CD4-positive, CD25-positive, alpha-beta regulatory T cell (primary cell): ENCODE results near the gene MDN1. TPM values are rescaled to one million over a fixed set of nuclear protein-coding genes. Genes with fewer than 3 reads are reported as not detected.
A peak's percentile ranks its signal among the peaks of the same experiment; 100 is the strongest.

Experiments used
- ATAC-seq, 2 donors: fragments of 150-1000 bp; cut with Tn5 transposase; one replicate each; pipeline ENCODE4 v1.10.0; 2021; ENCODE audit warnings: low read depth in 2 of 2, moderate number of reproducible peaks in 2 of 2, moderate library complexity in 1 of 2
- DNase-seq, 3 donors: peaks; one replicate each; pipeline versions ENCODE4 v3.0.0 to v3.0.0-alpha.2; 2012 to 2022; ENCODE audit warnings: mixed read lengths in 1 of 3
- H3K27ac ChIP-seq: one replicate; pipeline ENCODE4 v1.7.0; 2013; ENCODE audit warnings: mild to moderate bottlenecking, low read length; ENCODE audit not compliant: insufficient read depth, poor library complexity, severe bottlenecking
- H3K27me3 ChIP-seq: one replicate; pipeline ENCODE4 v1.7.0; 2013; ENCODE audit warnings: low read length; ENCODE audit not compliant: control insufficient read depth, insufficient read depth
- H3K36me3 ChIP-seq: one replicate; pipeline ENCODE4 v1.7.0; 2013; ENCODE audit warnings: mild to moderate bottlenecking, low read length, moderate library complexity; ENCODE audit not compliant: control insufficient read depth, insufficient read depth
- H3K4me1 ChIP-seq: 2 replicates; pipeline ENCODE4 v1.7.0; 2013; ENCODE audit warnings: mild to moderate bottlenecking, low read length; ENCODE audit not compliant: insufficient read depth, control insufficient read depth, poor library complexity, severe bottlenecking
- H3K4me3 ChIP-seq: one replicate; pipeline ENCODE4 v1.7.0; 2013; ENCODE audit warnings: low read depth, mild to moderate bottlenecking, low read length, moderate library complexity
- H3K9me3 ChIP-seq, 2 experiments: 1 replicate in 1 of 2; 2 replicates in 1 of 2; pipeline ENCODE4 v1.7.0; 2013; ENCODE audit warnings: low read length in 2 of 2, mild to moderate bottlenecking in 1 of 2, moderate library complexity in 1 of 2; ENCODE audit not compliant: control insufficient read depth in 2 of 2
- H3K27ac Mint-ChIP-seq, 3 donors: one replicate each; pipeline ENCODE4 v1.8.0; 2020 to 2022; ENCODE audit warnings: mild to moderate bottlenecking in 3 of 3, mixed read lengths in 3 of 3, moderate library complexity in 2 of 3
- H3K27me3 Mint-ChIP-seq: one replicate; pipeline ENCODE4 v1.8.0; 2022; ENCODE audit warnings: mild to moderate bottlenecking, mixed read lengths
- H3K36me3 Mint-ChIP-seq: one replicate; pipeline ENCODE4 v1.8.0; 2020; ENCODE audit warnings: mixed read lengths
- H3K4me1 Mint-ChIP-seq, 4 donors: one replicate each; pipeline ENCODE4 v1.8.0; 2020 to 2022; ENCODE audit warnings: mixed read lengths in 4 of 4, mild to moderate bottlenecking in 1 of 4
- H3K4me3 Mint-ChIP-seq, 4 donors: one replicate each; pipeline ENCODE4 v1.8.0; 2020 to 2022; ENCODE audit warnings: mild to moderate bottlenecking in 4 of 4, mixed read lengths in 4 of 4, moderate library complexity in 3 of 4
- H3K9me3 Mint-ChIP-seq, 7 donors: one replicate each; pipeline ENCODE4 v1.8.0; 2020 to 2022; ENCODE audit warnings: mixed read lengths in 7 of 7, mild to moderate bottlenecking in 3 of 7, moderate library complexity in 2 of 7
- polyA plus RNA-seq, 4 donors: library from polyadenylated mRNA; unstranded; fragments of 300-500 nt; fragmentation: Illumina TruSeq; gene quantifications; one replicate each; pipeline ENCODE4 v1.2.3, GENCODE V29; 2021
- total RNA-seq: library from RNA; stranded (reverse); gene quantifications from one replicate; pipeline ENCODE4 v1.2.3, GENCODE V29; 2022

The MDN1 gene
- total and polyA plus RNA-seq, 5 donors from 2014 or later = 5.7 to 49.2 (median 6.9) TPM

- peaks cover 7% of the 10 kb centered on the region for H3K36me3 ChIP-seq
- no peak overlapping the region for H3K27ac ChIP-seq
- DNase-seq = no peak
- H3K4me3 Mint-ChIP-seq = no peak overlapping the region
- H3K27me3 ChIP-seq = no peaks in the 10 kb centered on the region
- H3K4me1 Mint-ChIP-seq = peaks cover 23 to 48% (median 32%) of the 10 kb centered on the region in 4 donors
- H3K9me3 ChIP-seq = no peaks in the 10 kb centered on the region
- H3K27ac Mint-ChIP-seq = peak overlapping the region in 2 of 3 donors; percentile 75 to 79
- H3K27me3 Mint-ChIP-seq = no peaks in the 10 kb centered on the region
- H3K4me1 ChIP-seq = no peaks in the 10 kb centered on the region
- peaks cover 5% of the 10 kb centered on the region for H3K36me3 Mint-ChIP-seq
- no peaks in the 10 kb centered on the region for H3K9me3 Mint-ChIP-seq
- no peak overlapping the region for H3K4me3 ChIP-seq
- ATAC-seq = no peak
Observed at GRCh38 chr6:89807581-89807980, 12.0 kb downstream of the MDN1 start.

- Histone ChIP-seq H3K27ac (no peak overlapping the region), H3K4me3 (no peak overlapping the region), H3K27me3 (no peaks in the 10 kb centered on the region), H3K36me3 (peaks cover 14% of the 10 kb centered on the region), H3K9me3 (no peaks in the 10 kb centered on the region), H3K4me1 (no peaks in the 10 kb centered on the region)
- H3K9me3 Mint-ChIP-seq = no peaks in the 10 kb centered on the region
- peak overlapping the region in 2 of 3 donors; percentile 6 to 51 for H3K27ac Mint-ChIP-seq
- no peaks in the 10 kb centered on the region for H3K27me3 Mint-ChIP-seq
- H3K4me1 Mint-ChIP-seq = peaks cover 23 to 40% (median 29%) of the 10 kb centered on the region in 4 donors
- no peak overlapping the region for H3K4me3 Mint-ChIP-seq
- H3K36me3 Mint-ChIP-seq = peaks cover 11% of the 10 kb centered on the region
- ATAC-seq = no peak
- no peak for DNase-seq
Observed at GRCh38 chr6:89805814-89806371, 13.7 kb downstream of the MDN1 start.

GRCh38 chr6:89803271-89803670 is 16.3 kb downstream of the MDN1 start:
- H3K36me3 ChIP-seq = peaks cover 23% of the 10 kb centered on the region
- H3K9me3 ChIP-seq = no peaks in the 10 kb centered on the region
- no peak overlapping the region for H3K4me3 ChIP-seq
- no peaks in the 10 kb centered on the region for H3K27me3 ChIP-seq
- H3K27ac Mint-ChIP-seq = peak overlapping the region in 2 of 3 donors; percentile 4 to 20
- H3K27me3 Mint-ChIP-seq = no peaks in the 10 kb centered on the region
- ATAC-seq (no peak), DNase-seq (no peak)
- H3K27ac ChIP-seq = no peak overlapping the region
- H3K4me1 ChIP-seq = no peaks in the 10 kb centered on the region
- H3K36me3 Mint-ChIP-seq = peaks cover 22% of the 10 kb centered on the region
- H3K4me1 Mint-ChIP-seq = peaks cover 13 to 33% (median 27%) of the 10 kb centered on the region in 4 donors
- H3K9me3 Mint-ChIP-seq = no peaks in the 10 kb centered on the region
- H3K4me3 Mint-ChIP-seq = peak overlapping the region in 1 of 4 donors; percentile 5

- DNase-seq (no peak), ATAC-seq (no peak)
- peak overlapping the region in 1 of 3 donors; percentile 35 for H3K27ac Mint-ChIP-seq
- H3K4me1 Mint-ChIP-seq = peaks cover 11 to 25% (median 13%) of the 10 kb centered on the region in 4 donors
- H3K4me3 Mint-ChIP-seq = no peak overlapping the region
- peaks cover 27% of the 10 kb centered on the region for H3K36me3 Mint-ChIP-seq
- Histone ChIP-seq H3K4me1 (no peaks in the 10 kb centered on the region), H3K36me3 (peaks cover 23% of the 10 kb centered on the region), H3K27me3 (no peaks in the 10 kb centered on the region), H3K27ac (no peak overlapping the region), H3K4me3 (no peak overlapping the region), H3K9me3 (no peaks in the 10 kb centered on the region)
- no peaks in the 10 kb centered on the region for H3K27me3 Mint-ChIP-seq
- H3K9me3 Mint-ChIP-seq = no peaks in the 10 kb centered on the region
Observed at GRCh38 chr6:89799756-89800155, 19.8 kb downstream of the MDN1 start.

- peaks cover 5% of the 10 kb centered on the region for H3K4me1 ChIP-seq
- Mint-ChIP-seq H3K4me1 (peaks cover 17 to 32% (median 19%) of the 10 kb centered on the region in 4 donors), H3K4me3 (no peak overlapping the region), H3K27ac (peak overlapping the region in 2 of 3 donors; percentile 31 to 56), H3K36me3 (peaks cover 27% of the 10 kb centered on the region), H3K9me3 (no peaks in the 10 kb centered on the region), H3K27me3 (no peaks in the 10 kb centered on the region)
- peaks cover 23% of the 10 kb centered on the region for H3K36me3 ChIP-seq
- H3K27me3 ChIP-seq = no peaks in the 10 kb centered on the region
- H3K9me3 ChIP-seq = no peaks in the 10 kb centered on the region
- no peak overlapping the region for H3K27ac ChIP-seq
- DNase-seq = no peak
- H3K4me3 ChIP-seq = no peak overlapping the region
- ATAC-seq = no peak
Observed at GRCh38 chr6:89799096-89799495, 20.5 kb downstream of the MDN1 start.

GRCh38 chr6:89797317-89797716 is 22.3 kb downstream of the MDN1 start:
- DNase-seq (no peak), ATAC-seq (no peak)
- Mint-ChIP-seq H3K4me1 (peaks cover 20 to 43% (median 29%) of the 10 kb centered on the region in 4 donors), H3K4me3 (no peak overlapping the region), H3K27ac (peak overlapping the region in 1 of 3 donors; percentile 89), H3K9me3 (no peaks in the 10 kb centered on the region), H3K36me3 (peaks cover 28% of the 10 kb centered on the region), H3K27me3 (no peaks in the 10 kb centered on the region)
- H3K27ac ChIP-seq = no peak overlapping the region
- H3K9me3 ChIP-seq = no peaks in the 10 kb centered on the region
- H3K4me3 ChIP-seq = no peak overlapping the region
- H3K27me3 ChIP-seq = no peaks in the 10 kb centered on the region
- H3K36me3 ChIP-seq = peaks cover 27% of the 10 kb centered on the region
- peaks cover 16% of the 10 kb centered on the region for H3K4me1 ChIP-seq

GRCh38 chr6:89794324-89794723 is 25.3 kb downstream of the MDN1 start:
- Histone ChIP-seq H3K27ac (peak overlapping the region; percentile 7), H3K36me3 (peaks cover 35% of the 10 kb centered on the region), H3K27me3 (no peaks in the 10 kb centered on the region), H3K4me1 (peaks cover 16% of the 10 kb centered on the region), H3K4me3 (peak overlapping the region; percentile 60), H3K9me3 (no peaks in the 10 kb centered on the region)
- no peaks in the 10 kb centered on the region for H3K9me3 Mint-ChIP-seq
- ATAC-seq (peak; percentile 64 to 79), DNase-seq (peak in 2 of 3 donors; percentile 24 to 67)
- H3K4me3 Mint-ChIP-seq = peak overlapping the region; percentile 23 to 85 (median 72)
- peaks cover 21% of the 10 kb centered on the region for H3K36me3 Mint-ChIP-seq
- H3K4me1 Mint-ChIP-seq = peaks cover 20 to 30% (median 26%) of the 10 kb centered on the region in 4 donors
- no peaks in the 10 kb centered on the region for H3K27me3 Mint-ChIP-seq
- peak overlapping the region; percentile 43 to 74 (median 70) for H3K27ac Mint-ChIP-seq

- peak overlapping the region; percentile 72 to 85 (median 80) for H3K4me3 Mint-ChIP-seq
- ATAC-seq (no peak), DNase-seq (no peak)
Observed at GRCh38 chr6:89793586-89793985, 26.0 kb downstream of the MDN1 start.

More at GRCh38 chr6:89793586-89793985, 26.0 kb downstream of the MDN1 start:
- Mint-ChIP-seq H3K27ac (peak overlapping the region in 2 of 3 donors; percentile 70 to 74), H3K27me3 (no peaks in the 10 kb centered on the region), H3K4me1 (peaks cover 20 to 32% (median 25%) of the 10 kb centered on the region in 4 donors), H3K36me3 (peaks cover 25% of the 10 kb centered on the region), H3K9me3 (no peaks in the 10 kb centered on the region)
- H3K27me3 ChIP-seq = no peaks in the 10 kb centered on the region
- peaks cover 39% of the 10 kb centered on the region for H3K36me3 ChIP-seq
- H3K27ac ChIP-seq = no peak overlapping the region
- H3K9me3 ChIP-seq = no peaks in the 10 kb centered on the region
- H3K4me1 ChIP-seq = peaks cover 16% of the 10 kb centered on the region
- H3K4me3 ChIP-seq = no peak overlapping the region
